Neuronal stem cell (in vitro differentiated cells): ENCODE measurements around the gene GALNS.
A peak's percentile ranks its signal among the peaks of the same experiment; 100 is the strongest.

ENCODE experiments used
- DNase-seq: peaks from one replicate; pipeline ENCODE4 v3.0.0-alpha.2; 2013; ENCODE audit warnings: low spot score
- H2AFZ ChIP-seq: one replicate; pipeline ENCODE4 v1.6.1; 2013; ENCODE audit warnings: mild to moderate bottlenecking, low read length, inconsistent platforms
- H2AK5ac ChIP-seq: 2 replicates; pipeline ENCODE4 v1.6.1; 2013; ENCODE audit warnings: low read depth, mild to moderate bottlenecking, inconsistent platforms, low read length, moderate library complexity, mixed read lengths
- H2BK120ac ChIP-seq: 2 replicates; pipeline ENCODE4 v1.6.1; 2013; ENCODE audit warnings: low read depth, mild to moderate bottlenecking, inconsistent platforms, low read length, moderate library complexity, mixed read lengths
- H2BK12ac ChIP-seq: one replicate; pipeline ENCODE4 v1.6.1; 2013; ENCODE audit warnings: low read length, inconsistent platforms
- H2BK15ac ChIP-seq: 2 replicates; pipeline ENCODE4 v1.6.1; 2013; ENCODE audit warnings: mild to moderate bottlenecking, low read length, inconsistent platforms, mixed read lengths
- H2BK5ac ChIP-seq: one replicate; pipeline ENCODE4 v1.6.1; 2013; ENCODE audit warnings: inconsistent platforms, mild to moderate bottlenecking, low read length, moderate library complexity
- H3K14ac ChIP-seq: one replicate; pipeline ENCODE4 v1.6.1; 2013; ENCODE audit warnings: low read length, inconsistent platforms
- H3K18ac ChIP-seq: 2 replicates; pipeline ENCODE4 v1.6.1; 2013; ENCODE audit warnings: low read length, inconsistent platforms
- H3K23ac ChIP-seq: 2 replicates; pipeline ENCODE4 v1.6.1; 2013; ENCODE audit warnings: low read depth, mild to moderate bottlenecking, mixed read lengths, low read length, inconsistent platforms; ENCODE audit not compliant: poor library complexity
- H3K27ac ChIP-seq: replicated peaks from 3 replicates; pipeline ENCODE4 v1.5.1; 2013; ENCODE audit warnings: low read length, inconsistent platforms
- H3K27me3 ChIP-seq, 3 experiments: 2 replicates each; pipeline ENCODE4 v1.6.1; 2013; ENCODE audit warnings: low read length in 3 of 3, mild to moderate bottlenecking in 2 of 3, inconsistent platforms in 1 of 3, low read depth in 1 of 3, mixed read lengths in 1 of 3, moderate library complexity in 1 of 3; ENCODE audit not compliant: control insufficient read depth in 3 of 3, insufficient read depth in 3 of 3
- H3K36me3 ChIP-seq, 2 donors: replicated peaks in 1 of 2; 2 replicates each; pipeline ENCODE4 v1.6.1; 2013; ENCODE audit warnings: low read length in 2 of 2; ENCODE audit not compliant: control insufficient read depth in 2 of 2, insufficient read depth in 2 of 2
- H3K4ac ChIP-seq: 2 replicates; pipeline ENCODE4 v1.6.1; 2013; ENCODE audit warnings: inconsistent platforms, mild to moderate bottlenecking, low read length, moderate library complexity
- H3K4me1 ChIP-seq, 2 donors: 1 replicate in 1 of 2; 2 replicates in 1 of 2; pipeline ENCODE4 v1.6.1; 2013; ENCODE audit warnings: low read length in 2 of 2, low read depth in 1 of 2; ENCODE audit not compliant: control insufficient read depth in 2 of 2, insufficient read depth in 1 of 2
- H3K4me2 ChIP-seq: one replicate; pipeline ENCODE4 v1.6.1; 2013; ENCODE audit warnings: mild to moderate bottlenecking, low read length, inconsistent platforms; ENCODE audit not compliant: insufficient read depth, poor library complexity, severe bottlenecking
- H3K4me3 ChIP-seq, 2 donors: 2 replicates each; pipeline ENCODE4 v1.5.1; 2013; ENCODE audit warnings: low read length in 2 of 2, mild to moderate bottlenecking in 2 of 2, inconsistent platforms in 1 of 2, moderate library complexity in 1 of 2
- H3K79me1 ChIP-seq: one replicate; pipeline ENCODE4 v1.6.1; 2013; ENCODE audit warnings: low read depth, mild to moderate bottlenecking, inconsistent platforms, low read length, moderate library complexity
- H3K9ac ChIP-seq: one replicate; pipeline ENCODE4 v1.6.1; 2013; ENCODE audit warnings: mild to moderate bottlenecking, low read depth, low read length, inconsistent platforms; ENCODE audit not compliant: poor library complexity
- H3K9me3 ChIP-seq, 2 donors: replicated peaks in 1 of 2; 2 replicates each; pipeline versions ENCODE3 to v1.6.1; 2013; ENCODE audit warnings: low read length in 2 of 2, mild to moderate bottlenecking in 2 of 2, inconsistent platforms in 1 of 2, low read depth in 1 of 2, mixed read lengths in 1 of 2, moderate library complexity in 1 of 2; ENCODE audit not compliant: control insufficient read depth in 2 of 2, insufficient read depth in 1 of 2
- H4K8ac ChIP-seq: one replicate; pipeline ENCODE4 v1.6.1; 2013; ENCODE audit warnings: low read depth, mild to moderate bottlenecking, inconsistent platforms, low read length, moderate library complexity
- H4K91ac ChIP-seq: one replicate; pipeline ENCODE4 v1.6.1; 2013; ENCODE audit warnings: low read length, low read depth, mild to moderate bottlenecking, inconsistent platforms; ENCODE audit not compliant: poor library complexity
- WGBS, 2 donors: extraction: QIAGEN DNeasy Blood & Tissue Kit; methylation state at CpG; one replicate each; pipeline ENCODE4 v1.1.7; 2013; ENCODE audit warnings: missing lambda C conversion rate in 2 of 2, mixed read lengths in 1 of 2; ENCODE audit not compliant: insufficient read length in 2 of 2, insufficient replicate concordance in 1 of 2; ENCODE audit errors: extremely low coverage in 2 of 2; 5-methylcytosine and 5-hydroxymethylcytosine counted together

Gene GALNS

GRCh38 chr16:88806491-88807111, 50.1 kb downstream of the GALNS start:
- Histone ChIP-seq H3K9ac (peak overlapping the region; percentile 30), H2BK5ac (peak overlapping the region; percentile 82), H4K91ac (no peak overlapping the region), H2AK5ac (no peak overlapping the region), H3K4me3 (no peak overlapping the region), H3K9me3 (peaks cover 0 to 2% of the 10 kb centered on the region in 2 donors), H3K27me3 (no peaks in the 10 kb centered on the region), H3K4ac (no peak overlapping the region), H3K14ac (no peak overlapping the region), H3K23ac (peak overlapping the region; percentile 50), H2BK120ac (no peak overlapping the region), H2BK15ac (no peak overlapping the region), H2AFZ (no peak overlapping the region), H4K8ac (peak overlapping the region; percentile 48), H3K79me1 (peaks cover 53% of the 10 kb centered on the region), H3K4me1 (peaks cover 17 to 21% of the 10 kb centered on the region in 2 donors), H3K27ac (peak overlapping the region; percentile 46), H3K4me2 (no peak overlapping the region), H2BK12ac (no peak overlapping the region), H3K36me3 (peaks cover 52 to 62% of the 10 kb centered on the region in 2 donors), H3K18ac (no peak overlapping the region)
- no CpG with 5 or more reads among the region's 27 CpGs for WGBS, 2 donors
- DNase-seq, result no peak

GRCh38 chr16:88805887-88806393, 50.8 kb downstream of the GALNS start:
- Histone ChIP-seq H3K4ac (no peak overlapping the region), H3K9ac (peak overlapping the region; percentile 64), H2BK120ac (no peak overlapping the region), H3K27me3 (no peaks in the 10 kb centered on the region), H2BK5ac (peak overlapping the region; percentile 82), H3K79me1 (peaks cover 48% of the 10 kb centered on the region), H4K91ac (no peak overlapping the region), H2BK15ac (no peak overlapping the region), H3K18ac (no peak overlapping the region), H3K14ac (no peak overlapping the region), H2BK12ac (no peak overlapping the region), H3K23ac (peak overlapping the region; percentile 44), H2AFZ (no peak overlapping the region), H3K27ac (no peak overlapping the region), H3K4me2 (no peak overlapping the region), H3K4me1 (peaks cover 17 to 21% of the 10 kb centered on the region in 2 donors), H4K8ac (peak overlapping the region; percentile 48), H3K4me3 (peak overlapping the region in 1 of 2 donors; percentile 97), H3K36me3 (peaks cover 52 to 62% of the 10 kb centered on the region in 2 donors), H2AK5ac (no peak overlapping the region), H3K9me3 (peaks cover 0 to 2% of the 10 kb centered on the region in 2 donors)
- no CpG with 5 or more reads among the region's 21 CpGs for WGBS, 2 donors
- no peak for DNase-seq

- H3K4me1 ChIP-seq, result peaks cover 10 to 16% of the 10 kb centered on the region in 2 donors
- no peak overlapping the region for H3K14ac ChIP-seq
- H3K9me3 ChIP-seq, result peaks cover 0 to 2% of the 10 kb centered on the region in 2 donors
- H3K18ac ChIP-seq, result no peak overlapping the region
- peaks cover 45% of the 10 kb centered on the region for H3K79me1 ChIP-seq
- H3K27me3 ChIP-seq, result no peaks in the 10 kb centered on the region
- no peak overlapping the region for H2AK5ac ChIP-seq
- no peak overlapping the region for H3K4me2 ChIP-seq
- no CpG with 5 or more reads among the region's 22 CpGs for WGBS, 2 donors
- peak overlapping the region; percentile 62 to 97 for H3K4me3 ChIP-seq
- no peak overlapping the region for H2BK120ac ChIP-seq
- no peak overlapping the region for H4K91ac ChIP-seq
- H2BK12ac ChIP-seq, result no peak overlapping the region
- H3K23ac ChIP-seq, result peak overlapping the region; percentile 26
- no peak for DNase-seq
- no peak overlapping the region for H2BK5ac ChIP-seq
- H3K27ac ChIP-seq, result no peak overlapping the region
- no peak overlapping the region for H2AFZ ChIP-seq
- H3K9ac ChIP-seq, result peak overlapping the region; percentile 46
- no peak overlapping the region for H2BK15ac ChIP-seq
- no peak overlapping the region for H3K4ac ChIP-seq
- no peak overlapping the region for H4K8ac ChIP-seq
- H3K36me3 ChIP-seq, result peaks cover 49 to 58% of the 10 kb centered on the region in 2 donors
Observed at GRCh38 chr16:88805340-88805715, 51.4 kb downstream of the GALNS start.

- H3K27me3 ChIP-seq, result no peaks in the 10 kb centered on the region
- H3K4me3 ChIP-seq, result peak overlapping the region; percentile 92 to 97
- H4K91ac ChIP-seq, result no peak overlapping the region
- peak overlapping the region; percentile 96 for H2AK5ac ChIP-seq
- no peak overlapping the region for H2BK12ac ChIP-seq
- H2BK15ac ChIP-seq, result no peak overlapping the region
- peak overlapping the region; percentile 22 for H2BK5ac ChIP-seq
- no peak overlapping the region for H2BK120ac ChIP-seq
- no peak for DNase-seq
- peak overlapping the region; percentile 95 for H3K23ac ChIP-seq
- peaks cover 44 to 52% of the 10 kb centered on the region in 2 donors for H3K36me3 ChIP-seq
- peak overlapping the region; percentile 83 for H3K4me2 ChIP-seq
- peaks cover 6 to 12% of the 10 kb centered on the region in 2 donors for H3K4me1 ChIP-seq
- no peak overlapping the region for H3K27ac ChIP-seq
- peak overlapping the region; percentile 91 for H3K9ac ChIP-seq
- H3K79me1 ChIP-seq, result peaks cover 39% of the 10 kb centered on the region
- no peak overlapping the region for H3K4ac ChIP-seq
- H3K9me3 ChIP-seq, result peaks cover 0 to 2% of the 10 kb centered on the region in 2 donors
- no peak overlapping the region for H4K8ac ChIP-seq
- no peak overlapping the region for H2AFZ ChIP-seq
- WGBS, 2 donors, result no CpG with 5 or more reads among the region's 39 CpGs
- H3K18ac ChIP-seq, result peak overlapping the region; percentile 90
- no peak overlapping the region for H3K14ac ChIP-seq
Observed at GRCh38 chr16:88804552-88805339, 52.0 kb downstream of the GALNS start.
